Prostate gland (tissue), 2 donors: ENCODE data around the gene SPTBN1.
A peak's percentile ranks its signal among the peaks of the same experiment; 100 is the strongest.

Experiments
- CTCF ChIP-seq, 4 experiments: fragments of 200-600 bp in 2 of 4; fragments of 450-650 bp in 2 of 4; sonication (generic) in 2 of 4; IDR thresholded peaks; 1 replicate in 3 of 4; 2 replicates in 1 of 4; pipeline ENCODE4 v1.5.1; 2016 to 2019; ENCODE audit warnings: antibody characterized with exemption in 4 of 4, mild to moderate bottlenecking in 2 of 4, moderate library complexity in 2 of 4
- POLR2A ChIP-seq: fragments of 450-650 bp; IDR thresholded peaks from one replicate; pipeline ENCODE4 v1.6.1; 2016; ENCODE audit warnings: antibody characterized with exemption, mild to moderate bottlenecking

GRCh38 chr2:54657664-54658083 is 201.5 kb downstream of the SPTBN1 start:
- no peak for TF ChIP-seq POLR2A
- peak in 3 of 4 experiments; percentile 54 to 72 (median 63) for TF ChIP-seq CTCF (IDR thresholded peaks at IDR 0.05)
